SK-N-SH treated with all-trans-retinoic acid at 6 μM for 48 hours (cell line): ENCODE results near the gene RAN.

Source experiments
- BACH2 ChIP-seq: fragments of 250-450 bp; sonication (Bioruptor Pico); IDR thresholded peaks from 2 replicates; pipeline ENCODE4 v1.9.0; 2021; ENCODE audit warnings: mild to moderate bottlenecking, borderline replicate concordance
- CSDC2 ChIP-seq: fragments of 250-450 bp; sonication (Bioruptor Pico); IDR thresholded peaks from 2 replicates; pipeline ENCODE4 v1.5.0; 2020; ENCODE audit warnings: mild to moderate bottlenecking, moderate library complexity
- GLIS3 ChIP-seq: fragments of 250-450 bp; sonication (Bioruptor Pico); IDR thresholded peaks from 2 replicates; pipeline ENCODE4 v1.5.0; 2020; ENCODE audit warnings: mild to moderate bottlenecking, moderate library complexity
- PATZ1 ChIP-seq: fragments of 250-450 bp; sonication (Bioruptor Pico); IDR thresholded peaks from 2 replicates; pipeline ENCODE4 v1.8.0; 2020; ENCODE audit warnings: mild to moderate bottlenecking, moderate library complexity, borderline replicate concordance
- PPARA ChIP-seq: fragments of 250-450 bp; sonication (Bioruptor Pico); IDR thresholded peaks from 2 replicates; pipeline ENCODE4 v1.5.0; 2020; ENCODE audit warnings: mild to moderate bottlenecking, borderline replicate concordance
- TCF4 ChIP-seq: fragments of 250-450 bp; sonication (Bioruptor Pico); IDR thresholded peaks from 2 replicates; pipeline ENCODE4 v1.8.0; 2021; ENCODE audit warnings: mild to moderate bottlenecking, moderate library complexity, borderline replicate concordance
- ZFP3 ChIP-seq: fragments of 250-450 bp; sonication (Bioruptor Pico); IDR thresholded peaks from 2 replicates; pipeline ENCODE4 v1.5.0; 2020; ENCODE audit warnings: mild to moderate bottlenecking, moderate library complexity
- ZFP30 ChIP-seq: fragments of 450-650 bp; formaldehyde crosslinking; IDR thresholded peaks from 2 replicates; pipeline ENCODE4 v1.5.0; 2022; ENCODE audit warnings: mild to moderate bottlenecking, moderate library complexity
- TF ChIP-seq, protein P1 (sequence below): fragments of 250-450 bp; sonication (Bioruptor Pico); IDR thresholded peaks from 2 replicates; pipeline ENCODE4 v1.5.0; 2020; ENCODE audit warnings: mild to moderate bottlenecking, moderate library complexity

GRCh38 chr12:130831246-130831645 lies 40.6 kb upstream of the RAN start:
- no peak for TF ChIP-seq ZFP3 (CRISPR knock-in tag)
- TF ChIP-seq PPARA (CRISPR knock-in tag) = no peak
- no peak for TF ChIP-seq TCF4 (CRISPR knock-in tag)
- no peak for TF ChIP-seq PATZ1 (CRISPR knock-in tag)
- TF ChIP-seq, protein P1, sequence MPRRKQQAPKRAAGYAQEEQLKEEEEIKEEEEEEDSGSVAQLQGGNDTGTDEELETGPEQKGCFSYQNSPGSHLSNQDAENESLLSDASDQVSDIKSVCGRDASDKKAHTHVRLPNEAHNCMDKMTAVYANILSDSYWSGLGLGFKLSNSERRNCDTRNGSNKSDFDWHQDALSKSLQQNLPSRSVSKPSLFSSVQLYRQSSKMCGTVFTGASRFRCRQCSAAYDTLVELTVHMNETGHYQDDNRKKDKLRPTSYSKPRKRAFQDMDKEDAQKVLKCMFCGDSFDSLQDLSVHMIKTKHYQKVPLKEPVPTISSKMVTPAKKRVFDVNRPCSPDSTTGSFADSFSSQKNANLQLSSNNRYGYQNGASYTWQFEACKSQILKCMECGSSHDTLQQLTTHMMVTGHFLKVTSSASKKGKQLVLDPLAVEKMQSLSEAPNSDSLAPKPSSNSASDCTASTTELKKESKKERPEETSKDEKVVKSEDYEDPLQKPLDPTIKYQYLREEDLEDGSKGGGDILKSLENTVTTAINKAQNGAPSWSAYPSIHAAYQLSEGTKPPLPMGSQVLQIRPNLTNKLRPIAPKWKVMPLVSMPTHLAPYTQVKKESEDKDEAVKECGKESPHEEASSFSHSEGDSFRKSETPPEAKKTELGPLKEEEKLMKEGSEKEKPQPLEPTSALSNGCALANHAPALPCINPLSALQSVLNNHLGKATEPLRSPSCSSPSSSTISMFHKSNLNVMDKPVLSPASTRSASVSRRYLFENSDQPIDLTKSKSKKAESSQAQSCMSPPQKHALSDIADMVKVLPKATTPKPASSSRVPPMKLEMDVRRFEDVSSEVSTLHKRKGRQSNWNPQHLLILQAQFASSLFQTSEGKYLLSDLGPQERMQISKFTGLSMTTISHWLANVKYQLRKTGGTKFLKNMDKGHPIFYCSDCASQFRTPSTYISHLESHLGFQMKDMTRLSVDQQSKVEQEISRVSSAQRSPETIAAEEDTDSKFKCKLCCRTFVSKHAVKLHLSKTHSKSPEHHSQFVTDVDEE (CRISPR knock-in tag) = no peak
- no peak for TF ChIP-seq BACH2
- no peak for TF ChIP-seq GLIS3 (CRISPR knock-in tag)
- no peak for TF ChIP-seq CSDC2 (CRISPR knock-in tag)
- TF ChIP-seq ZFP30 (CRISPR knock-in tag) = no peak
